Breast epithelium (tissue), 4 donors: Measurements from ENCODE around the gene DBT. TPM values are rescaled to one million over a fixed set of nuclear protein-coding genes. Genes with fewer than 3 reads are reported as not detected.
"Not testable (repeated sequence)": the region's sequence is repeated elsewhere in the genome, so short reads cannot be mapped to it uniquely, and the experiment has no call there.

ENCODE experiments used
- DNase-seq, 2 donors: peaks; one replicate each; pipeline ENCODE4 v3.0.0-alpha.2; 2019; ENCODE audit warnings: low spot score in 2 of 2
- H3K27ac ChIP-seq, 2 donors: fragments of 200-600 bp; sonication (generic) in 1 of 2; one replicate each; pipeline ENCODE4 v1.5.1; 2016 to 2019; ENCODE audit warnings: mild to moderate bottlenecking in 1 of 2
- H3K27me3 ChIP-seq, 2 donors: fragments of 200-600 bp; sonication (generic) in 1 of 2; one replicate each; pipeline versions ENCODE4 v1.5.1 to v1.6.0; 2017 to 2019; ENCODE audit warnings: control low read depth in 1 of 2, mild to moderate bottlenecking in 1 of 2
- H3K36me3 ChIP-seq: fragments of 200-600 bp; one replicate; pipeline ENCODE4 v1.5.1; 2019
- H3K4me1 ChIP-seq, 2 donors: fragments of 200-600 bp; sonication (generic); one replicate each; pipeline ENCODE4 v1.5.1; 2016 to 2019; ENCODE audit warnings: control low read depth in 1 of 2
- H3K4me3 ChIP-seq, 3 donors: fragments of 200-600 bp; sonication (generic); 1 replicate in 2 of 3; 2 replicates in 1 of 3; pipeline ENCODE4 v1.5.1; 2016 to 2019; ENCODE audit warnings: mild to moderate bottlenecking in 3 of 3, moderate library complexity in 2 of 3
- H3K9me3 ChIP-seq, 2 donors: fragments of 200-600 bp; sonication (generic) in 1 of 2; one replicate each; pipeline ENCODE4 v1.5.1; 2016 to 2019; ENCODE audit warnings: control low read depth in 1 of 2
- POLR2A ChIP-seq: fragments of 450-650 bp; IDR thresholded peaks from one replicate; pipeline ENCODE4 v1.6.1; 2016; ENCODE audit warnings: antibody characterized with exemption, mild to moderate bottlenecking, moderate library complexity
- POLR2AphosphoS5 ChIP-seq, 3 donors: sonication (generic); formaldehyde crosslinking; IDR thresholded peaks; one replicate each; pipeline ENCODE4 v1.6.1; 2017; ENCODE audit warnings: antibody characterized with exemption in 3 of 3
- intact Hi-C: fragments of 100-400 bp; cut with DNase I; formaldehyde crosslinking; loops from one replicate; pipeline ENCODE4 v1.15.1; 2023; ENCODE audit warnings: low total_unique reads
- total RNA-seq, 3 donors: library from RNA; depleted of rRNA; stranded (reverse); fragments of >200 nt; gene quantifications; one replicate each; pipeline ENCODE4 v1.1.0, GENCODE V29; 2016
- TF ChIP-seq, protein P1 (sequence below), 3 donors: fragments of 450-650 bp; IDR thresholded peaks; one replicate each; pipeline ENCODE4 v1.5.1; 2016 to 2017; ENCODE audit warnings: antibody characterized with exemption in 3 of 3, mild to moderate bottlenecking in 3 of 3, moderate library complexity in 3 of 3

Gene DBT
- total RNA-seq = 10 to 100 TPM in 1 of 3 donors, 1 to 10 TPM in 2; 6.9 to 11.0 (median 9.1) TPM

DNA sequence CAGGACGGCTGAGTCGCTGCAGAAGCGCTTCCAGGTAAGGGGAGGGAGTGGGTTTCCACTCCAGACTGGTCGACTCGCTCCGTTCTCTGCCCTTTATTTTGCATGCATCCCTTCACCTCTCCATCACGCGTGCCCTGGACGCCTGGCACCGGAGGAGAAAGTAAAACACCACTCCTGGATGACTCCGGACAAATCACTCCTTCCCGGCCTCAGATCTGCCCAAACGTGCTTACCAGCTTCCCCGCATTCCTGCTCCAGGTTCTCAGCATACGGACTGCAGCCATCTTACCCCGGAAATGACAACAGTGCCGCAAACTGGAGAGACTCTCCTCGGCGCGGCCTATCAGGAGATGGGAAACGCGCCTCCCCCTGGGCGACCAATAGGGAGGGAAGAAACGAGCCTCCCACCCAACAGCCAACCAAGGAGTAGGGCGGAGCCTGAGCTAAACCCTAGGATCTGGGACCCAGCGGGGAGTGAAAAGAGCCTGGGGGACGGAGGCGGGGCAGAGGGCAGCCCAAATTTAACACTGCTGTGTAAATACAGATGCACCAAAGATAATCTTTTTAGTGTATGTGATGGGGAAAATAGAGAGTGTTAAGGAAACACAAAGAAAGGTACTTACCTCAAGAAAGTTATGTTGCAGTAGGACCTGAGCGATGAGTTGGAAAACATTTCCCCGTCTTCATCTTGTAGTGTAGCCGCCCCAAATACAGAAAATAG is at the start of gene DBT:
Gene DBT (minus strand): TSS at position 298 of the 721 bp plus-strand sequence. CDS start 14 bp downstream, at position 284.
- peak; percentile 92 to 96 for DNase-seq
- Histone ChIP-seq H3K4me3 (peak within 1 kb of the TSS; percentile 72 to 93 (median 86)), H3K27me3 (no peaks in the 10 kb centered on the region), H3K27ac (peak within 1 kb of the TSS; percentile 88 to 93), H3K36me3 (no peaks in the 10 kb centered on the region), H3K9me3 (no peaks in the 10 kb centered on the region), H3K4me1 (peaks cover 0 to 9% of the 10 kb centered on the region in 2 donors)
- intact Hi-C loops = no loop called here
- TF ChIP-seq POLR2AphosphoS5 (IDR thresholded peaks at IDR 0.05) (peak; percentile 84 to 93 (median 92)), POLR2A (peak; percentile 78)
- TF ChIP-seq, protein P1, sequence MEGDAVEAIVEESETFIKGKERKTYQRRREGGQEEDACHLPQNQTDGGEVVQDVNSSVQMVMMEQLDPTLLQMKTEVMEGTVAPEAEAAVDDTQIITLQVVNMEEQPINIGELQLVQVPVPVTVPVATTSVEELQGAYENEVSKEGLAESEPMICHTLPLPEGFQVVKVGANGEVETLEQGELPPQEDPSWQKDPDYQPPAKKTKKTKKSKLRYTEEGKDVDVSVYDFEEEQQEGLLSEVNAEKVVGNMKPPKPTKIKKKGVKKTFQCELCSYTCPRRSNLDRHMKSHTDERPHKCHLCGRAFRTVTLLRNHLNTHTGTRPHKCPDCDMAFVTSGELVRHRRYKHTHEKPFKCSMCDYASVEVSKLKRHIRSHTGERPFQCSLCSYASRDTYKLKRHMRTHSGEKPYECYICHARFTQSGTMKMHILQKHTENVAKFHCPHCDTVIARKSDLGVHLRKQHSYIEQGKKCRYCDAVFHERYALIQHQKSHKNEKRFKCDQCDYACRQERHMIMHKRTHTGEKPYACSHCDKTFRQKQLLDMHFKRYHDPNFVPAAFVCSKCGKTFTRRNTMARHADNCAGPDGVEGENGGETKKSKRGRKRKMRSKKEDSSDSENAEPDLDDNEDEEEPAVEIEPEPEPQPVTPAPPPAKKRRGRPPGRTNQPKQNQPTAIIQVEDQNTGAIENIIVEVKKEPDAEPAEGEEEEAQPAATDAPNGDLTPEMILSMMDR (IDR thresholded peaks at IDR 0.05) = no peak

DNA sequence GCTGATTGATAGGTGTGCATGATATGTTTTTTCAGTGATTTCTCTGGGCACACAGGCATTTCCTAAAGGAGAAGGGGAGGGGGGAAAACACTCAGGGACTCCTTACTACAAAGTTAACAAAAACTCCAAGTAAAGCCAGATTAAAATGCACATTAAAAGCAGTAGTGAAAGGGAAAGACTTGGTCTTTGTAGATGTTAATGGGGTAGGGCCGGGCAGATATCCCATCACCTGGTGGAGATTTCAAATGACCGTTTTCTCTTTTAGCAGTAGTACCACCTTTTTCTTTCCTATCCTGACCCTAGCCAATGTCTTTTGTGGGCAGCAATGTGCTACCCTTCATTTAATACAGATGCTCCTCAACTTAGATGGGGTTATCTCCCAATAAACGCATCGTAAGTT is 48.9 kb upstream of the DBT start:
- H3K4me3 ChIP-seq = no peak overlapping the region
- DNase-seq = no peak
- H3K9me3 ChIP-seq = no peaks in the 10 kb centered on the region
- TF ChIP-seq, protein P1 (IDR thresholded peaks at IDR 0.05) = no peak
- no peak for TF ChIP-seq POLR2A
- intact Hi-C loops = no loop called here
- no peaks in the 10 kb centered on the region for H3K4me1 ChIP-seq
- no peak overlapping the region for H3K27ac ChIP-seq
- H3K36me3 ChIP-seq = no peaks in the 10 kb centered on the region
- no peaks in the 10 kb centered on the region for H3K27me3 ChIP-seq

DNA sequence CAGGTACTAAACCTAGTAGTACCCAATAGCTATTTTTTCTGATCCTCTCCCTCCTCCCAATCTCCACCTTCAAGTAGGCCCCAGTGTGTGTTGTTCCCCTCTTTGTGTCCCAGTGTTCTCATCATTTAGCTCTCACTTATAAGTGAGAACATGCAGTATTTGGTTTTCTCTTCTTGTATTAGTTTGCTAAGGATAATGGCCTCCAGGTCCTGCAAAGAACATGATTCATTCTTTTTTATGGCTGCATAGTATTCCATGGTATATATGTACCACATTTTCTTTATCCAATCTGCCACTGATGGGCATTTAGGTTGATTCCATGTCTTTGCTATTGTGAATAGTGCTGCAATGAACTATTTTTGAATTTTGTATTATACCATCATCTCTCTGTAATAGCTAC is 47.4 kb upstream of the DBT start:
- intact Hi-C loops, H3K4me3 ChIP-seq, DNase-seq: not testable (repeated sequence)

DNA sequence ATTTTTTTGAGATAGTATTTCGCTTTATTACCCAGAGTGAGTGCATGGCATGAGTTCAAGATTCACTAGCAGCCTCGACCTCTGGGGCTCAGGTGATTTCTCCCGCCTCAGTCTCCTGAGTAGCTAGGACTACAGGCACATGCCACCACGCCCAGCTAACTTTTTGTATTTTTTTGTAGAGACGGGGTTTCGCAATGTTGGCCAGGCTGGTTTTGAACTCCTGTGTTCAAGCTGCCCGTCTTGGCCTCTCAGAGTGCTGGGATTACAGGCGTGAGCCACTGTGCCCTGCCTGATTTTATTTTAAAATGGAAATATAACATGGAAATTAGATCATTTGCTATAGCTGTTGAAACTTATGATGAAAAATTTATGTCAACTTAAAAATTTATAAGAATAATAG is 46.5 kb upstream of the DBT start:
- Histone ChIP-seq H3K36me3 (no peaks in the 10 kb centered on the region), H3K4me3 (no peak overlapping the region), H3K4me1 (no peaks in the 10 kb centered on the region), H3K27ac (no peak overlapping the region), H3K27me3 (no peaks in the 10 kb centered on the region), H3K9me3 (no peaks in the 10 kb centered on the region)
- intact Hi-C loops = no loop called here
- no peak for DNase-seq
- TF ChIP-seq POLR2AphosphoS5 (IDR thresholded peaks at IDR 0.05) = no peak
- TF ChIP-seq, protein P1 (IDR thresholded peaks at IDR 0.05) = no peak
- TF ChIP-seq POLR2A = no peak

More for the DNA sequence above, 47.4 kb upstream of the DBT start:
- H3K36me3 ChIP-seq, H3K27ac ChIP-seq, H3K27me3 ChIP-seq, H3K9me3 ChIP-seq, H3K4me1 ChIP-seq: not testable (repeated sequence)

DNA sequence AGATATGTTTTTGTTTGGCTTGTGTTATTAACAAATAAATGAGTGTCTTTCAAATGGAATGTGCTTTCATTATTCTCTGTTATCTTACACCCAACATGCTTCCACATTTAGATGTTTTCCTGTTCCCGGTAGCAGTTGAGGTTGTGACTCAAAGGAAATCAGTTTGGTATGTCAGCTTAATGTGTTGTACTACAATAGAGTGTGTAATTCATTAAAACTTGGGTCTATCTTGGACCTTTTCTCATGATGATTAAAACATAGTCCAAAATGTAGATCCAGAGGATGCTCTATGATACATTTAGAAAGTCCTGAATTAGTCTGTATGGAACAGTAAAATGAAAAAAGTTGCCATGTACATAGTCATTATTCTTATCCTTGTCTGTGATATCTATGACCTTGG is 43.1 kb upstream of the DBT start:
- no peak for DNase-seq
- TF ChIP-seq POLR2A (no peak), POLR2AphosphoS5 (IDR thresholded peaks at IDR 0.05) (no peak)
- TF ChIP-seq, protein P1 (IDR thresholded peaks at IDR 0.05) = no peak
- H3K36me3 ChIP-seq = no peaks in the 10 kb centered on the region
- no peaks in the 10 kb centered on the region for H3K9me3 ChIP-seq
- intact Hi-C loops = no loop called here
- H3K4me1 ChIP-seq = no peaks in the 10 kb centered on the region
- no peak overlapping the region for H3K27ac ChIP-seq
- no peak overlapping the region for H3K4me3 ChIP-seq
- H3K27me3 ChIP-seq = no peaks in the 10 kb centered on the region
